GM12878 (cell line): Measurements from ENCODE around the gene DELE1. TPM values are rescaled to one million over a fixed set of nuclear protein-coding genes. Genes with fewer than 3 reads are reported as not detected.

Source experiments
- CUX1 ChIP-seq: IDR thresholded peaks from 2 replicates; pipeline ENCODE4 v1.6.1; 2012; ENCODE audit warnings: improper control_type of control experiment, low read depth, low read length; ENCODE audit not compliant: insufficient replicate concordance
- GATAD2B ChIP-seq: fragments of 450-650 bp; conservative IDR thresholded peaks from 2 replicates; pipeline ENCODE4 v1.6.1; 2017; ENCODE audit warnings: low read depth, mild to moderate bottlenecking, moderate library complexity
- MEF2B ChIP-seq: fragments of 450-650 bp; IDR thresholded peaks from 2 replicates; pipeline ENCODE4 v1.6.1; 2018; ENCODE audit warnings: mild to moderate bottlenecking, moderate library complexity; ENCODE audit not compliant: partially characterized antibody, poor library complexity, severe bottlenecking
- TCF12 ChIP-seq: IDR thresholded peaks from 2 replicates; pipeline ENCODE4 v1.6.1; 2011; ENCODE audit warnings: low read depth, mild to moderate bottlenecking, low read length
- polyA plus RNA-seq, 11 experiments: library from polyadenylated mRNA; depleted of rRNA in 4 of 11; unstranded in 6 of 11; stranded (reverse) in 5 of 11; fragments of >200 nt; fragmentation: Nextera tagmentation in 4 of 11; fragmentation: Illumina TruSeq in 1 of 11; extraction: Ambion mirVana in 4 of 11; extraction: Trizol in 1 of 11; gene quantifications; 1 replicate in 1 of 11; 2 replicates in 10 of 11; pipeline versions ENCODE4 v1.2.1 to v1.2.3, GENCODE V29; 2011 to 2016; ENCODE audit warnings: inconsistent platforms in 2 of 11, missing spikeins in 2 of 11, low read depth in 1 of 11
- total RNA-seq, 4 experiments: library from RNA; depleted of rRNA in 3 of 4; stranded (reverse); fragments of >200 nt in 3 of 4; fragmentation: Illumina TruSeq in 1 of 4; extraction: Trizol in 1 of 4; gene quantifications; 2 replicates each; pipeline versions ENCODE4 v1.2.1 to v1.2.3, GENCODE V29; 2013 to 2021

The DELE1 gene
- total and polyA plus RNA-seq, 10 of the 15 experiments (the other 5 are each of a cell fraction or from before 2014, with no cell fraction given) = 18.9 to 71.4 (median 47.6) TPM

GRCh38 chr5:141880961-141881801 lies 42.5 kb upstream of the DELE1 start (continued):
- TF ChIP-seq CUX1 (peak; percentile 35), GATAD2B (no peak), MEF2B (peak; percentile 32), TCF12 (peak; percentile 58; the same call in 1 of the 2 replicates)
